ENCODE results near the gene RIMS4. TPM values are rescaled to one million over a fixed set of nuclear protein-coding genes. Genes with fewer than 3 reads are reported as not detected.

Gene RIMS4
- total and polyA plus RNA-seq, 2 of the 13 experiments (the other 11 are each of a cell fraction or from before 2014, with no cell fraction given): 0.01 to 0.07 TPM

- TF ChIP-seq ZNF282 (IDR thresholded peaks at IDR 0.05; ENCODE audit: partially characterized antibody) (no peak), HMGA1 (CRISPR knock-in tag; conservative IDR thresholded peaks at IDR 0.05) (no peak), ZKSCAN1 (IDR thresholded peaks at IDR 0.05; ENCODE audit: low read length) (no peak), MYC (CRISPR knock-in tag; IDR thresholded peaks at IDR 0.05; ENCODE audit: borderline replicate concordance) (no peak), ZSCAN12 (CRISPR knock-in tag; IDR thresholded peaks at IDR 0.05) (no peak), NR2F6 (IDR thresholded peaks at IDR 0.05) (no peak), NR2F6 (CRISPR knock-in tag; IDR thresholded peaks at IDR 0.05) (no peak), ZNF850 (CRISPR knock-in tag; conservative IDR thresholded peaks at IDR 0.05) (no peak), KDM4B (CRISPR knock-in tag; IDR thresholded peaks at IDR 0.05) (0 out of 2 replicates have a peak, but pooled peaks have one; percentile 24), HNF1A (IDR thresholded peaks at IDR 0.05; ENCODE audit: low read depth) (no peak), HNF1A (CRISPR knock-in tag; IDR thresholded peaks at IDR 0.05; ENCODE audit: borderline replicate concordance) (no peak), ZFY (CRISPR knock-in tag; IDR thresholded peaks at IDR 0.05) (peak; percentile 60; the same call in 1 of the 2 replicates), ZNF614 (CRISPR knock-in tag; IDR thresholded peaks at IDR 0.05; ENCODE audit: borderline replicate concordance) (no peak), RFX5 (IDR thresholded peaks at IDR 0.05; ENCODE audit: low read depth, low read length) (no peak), TIGD3 (CRISPR knock-in tag; IDR thresholded peaks at IDR 0.05; ENCODE audit: borderline replicate concordance) (no peak), EHMT2 (IDR thresholded peaks at IDR 0.05; ENCODE audit: borderline replicate concordance, low read depth, low read length) (peak; percentile 94; the same call in 1 of the 2 replicates), PAX8 (CRISPR knock-in tag; IDR thresholded peaks at IDR 0.05; ENCODE audit: borderline replicate concordance) (no peak), CHD2 (IDR thresholded peaks at IDR 0.05; ENCODE audit: low read depth, low read length) (no peak), ZNF235 (CRISPR knock-in tag; IDR thresholded peaks at IDR 0.05; ENCODE audit: borderline replicate concordance) (no peak), ZBED4 (CRISPR knock-in tag; IDR thresholded peaks at IDR 0.05; ENCODE audit: borderline replicate concordance) (no peak), FOXP1 (IDR thresholded peaks at IDR 0.05) (no peak), FOXP1 (CRISPR knock-in tag; IDR thresholded peaks at IDR 0.05) (no peak)
Measured at GRCh38 chr20:44736170-44737021, 74.0 kb downstream of the RIMS4 start (continued).
